GM12865 (cell line): ENCODE data around the gene FMO1.
A peak's percentile ranks its signal among the peaks of the same experiment; 100 is the strongest.
"Not testable (repeated sequence)": the region's sequence is repeated elsewhere in the genome, so short reads cannot be mapped to it uniquely, and the experiment has no call there.

ENCODE experiments used
- DNase-seq: peaks from one replicate; pipeline ENCODE4 v3.0.0; 2010; ENCODE audit warnings: low read depth
- H3K4me3 ChIP-seq: 2 replicates; pipeline ENCODE4 v1.5.1; 2011; ENCODE audit warnings: mild to moderate bottlenecking, low read depth, low read length, control low read depth
- TF ChIP-seq, protein P1 (sequence below): IDR thresholded peaks from 2 replicates; pipeline ENCODE4 v1.5.1; 2011; ENCODE audit warnings: low read length, control low read depth, low read depth, inconsistent platforms; ENCODE audit not compliant: insufficient read depth; ENCODE audit errors: missing control alignments

The FMO1 gene

DNA sequence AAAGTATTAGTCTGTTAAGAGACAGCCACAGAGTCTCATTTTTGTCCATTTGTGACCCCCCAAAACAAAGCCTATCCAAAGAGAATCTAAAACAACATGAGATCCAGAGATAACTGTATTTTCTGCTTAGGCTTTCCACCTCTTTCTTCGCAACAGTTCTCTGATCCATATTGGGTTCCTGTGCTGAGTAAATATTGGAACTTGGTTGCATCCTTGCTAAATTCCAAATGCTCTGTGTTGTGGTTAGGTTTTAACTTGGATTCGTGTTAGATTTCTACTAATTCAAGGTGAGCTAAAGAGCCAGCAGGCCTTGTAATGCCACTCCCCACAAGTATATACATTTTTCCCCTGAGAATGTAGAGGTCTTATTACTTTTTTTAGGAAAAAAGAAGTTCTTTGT is 29.2 kb downstream of the FMO1 start:
- TF ChIP-seq, protein P1, sequence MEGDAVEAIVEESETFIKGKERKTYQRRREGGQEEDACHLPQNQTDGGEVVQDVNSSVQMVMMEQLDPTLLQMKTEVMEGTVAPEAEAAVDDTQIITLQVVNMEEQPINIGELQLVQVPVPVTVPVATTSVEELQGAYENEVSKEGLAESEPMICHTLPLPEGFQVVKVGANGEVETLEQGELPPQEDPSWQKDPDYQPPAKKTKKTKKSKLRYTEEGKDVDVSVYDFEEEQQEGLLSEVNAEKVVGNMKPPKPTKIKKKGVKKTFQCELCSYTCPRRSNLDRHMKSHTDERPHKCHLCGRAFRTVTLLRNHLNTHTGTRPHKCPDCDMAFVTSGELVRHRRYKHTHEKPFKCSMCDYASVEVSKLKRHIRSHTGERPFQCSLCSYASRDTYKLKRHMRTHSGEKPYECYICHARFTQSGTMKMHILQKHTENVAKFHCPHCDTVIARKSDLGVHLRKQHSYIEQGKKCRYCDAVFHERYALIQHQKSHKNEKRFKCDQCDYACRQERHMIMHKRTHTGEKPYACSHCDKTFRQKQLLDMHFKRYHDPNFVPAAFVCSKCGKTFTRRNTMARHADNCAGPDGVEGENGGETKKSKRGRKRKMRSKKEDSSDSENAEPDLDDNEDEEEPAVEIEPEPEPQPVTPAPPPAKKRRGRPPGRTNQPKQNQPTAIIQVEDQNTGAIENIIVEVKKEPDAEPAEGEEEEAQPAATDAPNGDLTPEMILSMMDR: no peak
- DNase-seq: no peak
- no peak overlapping the region for H3K4me3 ChIP-seq

GRCh38 chr1:171279234-171279633 is 30.9 kb downstream of the FMO1 start:
- no peak for DNase-seq
- TF ChIP-seq, protein P1: no peak
- H3K4me3 ChIP-seq: no peak overlapping the region

DNA sequence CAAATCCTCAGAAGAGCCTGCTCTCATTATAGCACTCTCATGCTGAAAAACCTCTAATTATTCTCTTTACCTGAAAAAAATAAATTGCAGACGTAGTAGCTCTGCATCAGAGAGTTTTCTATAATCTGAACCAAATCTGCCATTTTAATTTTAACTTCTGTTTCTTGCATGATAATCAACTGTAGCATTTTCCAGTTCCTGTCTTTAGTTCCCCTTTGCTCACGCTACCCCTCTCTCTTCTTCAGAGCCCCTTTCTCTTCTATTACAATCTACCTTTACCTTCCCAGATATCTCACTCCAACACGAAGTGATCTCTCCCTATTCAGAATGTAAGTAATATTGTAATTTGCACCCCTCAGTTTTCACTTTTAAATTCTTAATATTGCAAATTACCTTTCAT is 31.4 kb downstream of the FMO1 start:
- TF ChIP-seq, protein P1: no peak
- no peak for DNase-seq
- no peak overlapping the region for H3K4me3 ChIP-seq

DNA sequence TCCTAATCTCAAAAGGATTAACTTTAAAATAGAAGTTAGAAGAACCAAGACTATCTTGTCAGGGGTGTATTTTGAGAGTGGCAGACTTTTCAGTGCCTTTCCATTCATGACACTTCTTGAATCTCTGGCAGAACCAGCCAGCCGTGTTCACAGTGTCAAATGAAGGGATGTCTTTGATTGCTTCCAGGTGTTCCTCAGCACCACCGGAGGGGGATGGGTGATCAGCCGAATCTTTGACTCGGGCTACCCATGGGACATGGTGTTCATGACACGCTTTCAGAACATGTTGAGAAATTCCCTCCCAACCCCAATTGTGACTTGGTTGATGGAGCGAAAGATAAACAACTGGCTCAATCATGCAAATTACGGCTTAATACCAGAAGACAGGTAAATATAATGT is 32.3 kb downstream of the FMO1 start:
- no peak for DNase-seq
- H3K4me3 ChIP-seq: no peak overlapping the region
- TF ChIP-seq, protein P1: no peak

- peak; percentile 13 for DNase-seq
- TF ChIP-seq, protein P1: no peak
- no peak overlapping the region for H3K4me3 ChIP-seq
These were observed 37.9 kb downstream of the FMO1 start for GRCh38 chr1:171286032-171286705.

DNA sequence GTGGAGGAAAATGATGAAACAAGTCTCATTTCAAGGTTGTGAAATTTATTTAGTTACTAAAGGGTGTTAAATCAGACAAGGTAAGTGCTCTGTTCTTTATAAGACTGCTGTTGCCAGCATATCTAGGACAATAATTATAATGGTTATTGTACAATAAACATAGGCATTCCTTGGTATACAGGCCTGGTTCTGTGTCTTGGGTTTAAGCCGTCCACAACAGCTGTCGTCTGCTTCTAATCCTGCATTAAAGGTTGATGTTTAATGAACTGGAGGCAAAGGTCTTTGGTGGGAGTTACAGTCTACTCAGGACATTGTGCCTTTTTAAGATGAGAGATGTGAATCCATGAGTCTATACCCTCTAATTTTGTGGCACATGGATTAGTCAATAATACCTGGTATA is 42.3 kb downstream of the FMO1 start:
- TF ChIP-seq, protein P1: no peak
- no peak for DNase-seq

DNA sequence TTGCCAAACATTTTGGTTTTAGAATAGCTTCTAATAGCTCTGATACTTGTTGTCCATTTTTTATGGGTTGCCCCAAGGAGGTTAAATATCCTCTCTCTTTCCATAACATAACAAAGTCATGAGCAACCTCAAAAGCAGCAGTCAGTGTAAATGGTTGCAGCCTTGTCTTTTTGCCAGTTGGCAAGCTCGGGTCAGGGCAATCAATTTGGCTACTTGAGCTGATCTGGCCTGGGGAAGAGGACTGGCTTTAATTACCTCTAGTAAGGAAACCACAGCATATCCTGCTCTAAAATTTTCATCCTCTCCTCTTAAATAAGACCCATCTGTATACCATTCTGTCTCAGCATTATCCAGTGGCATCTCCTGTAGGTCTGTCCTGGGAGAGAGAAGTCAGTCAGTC is 44.5 kb downstream of the FMO1 start:
- DNase-seq: no peak
- TF ChIP-seq, protein P1: no peak
- H3K4me3 ChIP-seq: no peak overlapping the region

More for the DNA sequence above, 42.3 kb downstream of the FMO1 start:
- H3K4me3 ChIP-seq: no peak overlapping the region

DNA sequence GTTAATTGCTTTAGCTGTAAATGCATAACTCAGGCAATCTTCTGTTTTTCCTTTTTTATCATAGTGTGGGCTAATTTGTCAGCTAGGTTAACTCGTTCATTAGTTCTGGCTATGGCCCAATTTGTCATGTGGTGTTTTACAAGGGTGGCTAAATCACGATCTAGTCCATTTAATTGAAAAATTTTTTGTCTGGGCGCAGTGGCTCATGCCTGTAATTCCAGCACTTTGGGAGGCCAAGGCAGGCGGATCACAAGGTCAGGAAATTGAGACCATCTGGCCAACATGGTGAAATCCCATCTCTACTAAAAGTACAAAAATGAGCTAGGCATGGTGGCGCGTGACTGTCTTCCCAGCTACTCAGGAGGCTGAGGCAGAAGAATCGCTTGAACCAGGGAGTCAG is 47.1 kb downstream of the FMO1 start:
- not testable (repeated sequence) for DNase-seq, H3K4me3 ChIP-seq
